Measurements from ENCODE around the gene RBFOX2. TPM values are rescaled to one million over a fixed set of nuclear protein-coding genes. Genes with fewer than 3 reads are reported as not detected.
"Not testable (repeated sequence)": the region's sequence is repeated elsewhere in the genome, so short reads cannot be mapped to it uniquely, and the experiment has no call there.

The RBFOX2 gene
- total RNA-seq, 1 experiment from 2014 or later: 61.5 TPM

GRCh38 chr22:35728639-35729308 is 299.9 kb downstream of the RBFOX2 start:
- in situ Hi-C loops (cut with HindIII; ENCODE audit: low pct_unique_long_range_greater_than_20kb, low sequenced_read_pairs): no loop called here
- DNase-seq (ENCODE audit: low read depth): no peak

- no peak for DNase-seq (ENCODE audit: low read depth)
- in situ Hi-C loops (cut with HindIII; ENCODE audit: low pct_unique_long_range_greater_than_20kb, low sequenced_read_pairs): no loop called here
These were observed 301.2 kb downstream of the RBFOX2 start for GRCh38 chr22:35727436-35727835.

- DNase-seq (ENCODE audit: low read depth): no peak
- in situ Hi-C loops (cut with HindIII; ENCODE audit: low pct_unique_long_range_greater_than_20kb, low sequenced_read_pairs): no loop called here
These were observed 301.7 kb downstream of the RBFOX2 start for GRCh38 chr22:35726933-35727332.

- DNase-seq (ENCODE audit: low read depth): no peak
- in situ Hi-C loops (cut with HindIII; ENCODE audit: low pct_unique_long_range_greater_than_20kb, low sequenced_read_pairs): no loop called here
These were observed 302.2 kb downstream of the RBFOX2 start for GRCh38 chr22:35726398-35726797.

- DNase-seq (ENCODE audit: low read depth): no peak
- in situ Hi-C loops (cut with HindIII; ENCODE audit: low pct_unique_long_range_greater_than_20kb, low sequenced_read_pairs): no loop called here
These were observed 303.1 kb downstream of the RBFOX2 start for GRCh38 chr22:35725521-35725920.

GRCh38 chr22:35721960-35722359 is 306.7 kb downstream of the RBFOX2 start:
- in situ Hi-C loops (cut with HindIII; ENCODE audit: low pct_unique_long_range_greater_than_20kb, low sequenced_read_pairs): no loop called here
- DNase-seq (ENCODE audit: low read depth): no peak

GRCh38 chr22:35719212-35719875 is 309.3 kb downstream of the RBFOX2 start:
- in situ Hi-C loops (cut with HindIII; ENCODE audit: low pct_unique_long_range_greater_than_20kb, low sequenced_read_pairs): no loop called here
- no peak for DNase-seq (ENCODE audit: low read depth)

- in situ Hi-C loops (cut with HindIII; ENCODE audit: low pct_unique_long_range_greater_than_20kb, low sequenced_read_pairs): no loop called here
- DNase-seq (ENCODE audit: low read depth): no peak
These were observed 311.1 kb downstream of the RBFOX2 start, which contains the start of gene APOL5 for GRCh38 chr22:35717572-35717971. Gene APOL5 (plus strand): TSS chr22:35717872. CDS start chr22:35717872, 0 bp downstream.

GRCh38 chr22:35712672-35713071 is 316.0 kb downstream of the RBFOX2 start:
- in situ Hi-C loops (cut with HindIII; ENCODE audit: low pct_unique_long_range_greater_than_20kb, low sequenced_read_pairs): no loop called here
- DNase-seq (ENCODE audit: low read depth): no peak

- no peak for DNase-seq (ENCODE audit: low read depth)
- in situ Hi-C loops (cut with HindIII; ENCODE audit: low pct_unique_long_range_greater_than_20kb, low sequenced_read_pairs): no loop called here
These were observed 317.3 kb downstream of the RBFOX2 start for GRCh38 chr22:35711336-35711735.

- in situ Hi-C loops (cut with HindIII; ENCODE audit: low pct_unique_long_range_greater_than_20kb, low sequenced_read_pairs): no loop called here
- DNase-seq (ENCODE audit: low read depth): no peak
These were observed 319.7 kb downstream of the RBFOX2 start for GRCh38 chr22:35708917-35709316.

- in situ Hi-C loops (cut with HindIII; ENCODE audit: low pct_unique_long_range_greater_than_20kb, low sequenced_read_pairs): no loop called here
- no peak for DNase-seq (ENCODE audit: low read depth)
These were observed 320.2 kb downstream of the RBFOX2 start for GRCh38 chr22:35708453-35708852.

- in situ Hi-C loops (cut with HindIII; ENCODE audit: low pct_unique_long_range_greater_than_20kb, low sequenced_read_pairs): no loop called here
- no peak for DNase-seq (ENCODE audit: low read depth)
These were observed 323.5 kb downstream of the RBFOX2 start for GRCh38 chr22:35705141-35705540.

- no peak for DNase-seq (ENCODE audit: low read depth)
- in situ Hi-C loops (cut with HindIII; ENCODE audit: low pct_unique_long_range_greater_than_20kb, low sequenced_read_pairs): no loop called here
These were observed 324.6 kb downstream of the RBFOX2 start for GRCh38 chr22:35703861-35704584.

- in situ Hi-C loops (cut with HindIII; ENCODE audit: low pct_unique_long_range_greater_than_20kb, low sequenced_read_pairs); DNase-seq (ENCODE audit: low read depth): not testable (repeated sequence)
These were observed 328.8 kb downstream of the RBFOX2 start for GRCh38 chr22:35699852-35700251.

- no peak for DNase-seq (ENCODE audit: low read depth)
- in situ Hi-C loops (cut with HindIII; ENCODE audit: low pct_unique_long_range_greater_than_20kb, low sequenced_read_pairs): no loop called here
These were observed 331.5 kb downstream of the RBFOX2 start for GRCh38 chr22:35697142-35697541.

- in situ Hi-C loops (cut with HindIII; ENCODE audit: low pct_unique_long_range_greater_than_20kb, low sequenced_read_pairs): no loop called here
- no peak for DNase-seq (ENCODE audit: low read depth)
These were observed 333.4 kb downstream of the RBFOX2 start for GRCh38 chr22:35695202-35695601.

GRCh38 chr22:35690001-35690400 is 338.6 kb downstream of the RBFOX2 start:
- in situ Hi-C loops (cut with HindIII; ENCODE audit: low pct_unique_long_range_greater_than_20kb, low sequenced_read_pairs): no loop called here
- DNase-seq (ENCODE audit: low read depth): no peak

- in situ Hi-C loops (cut with HindIII; ENCODE audit: low pct_unique_long_range_greater_than_20kb, low sequenced_read_pairs): no loop called here
- DNase-seq (ENCODE audit: low read depth): no peak
These were observed 339.5 kb downstream of the RBFOX2 start for GRCh38 chr22:35688913-35689675.

All from Caki2 (cell line).